B cell (primary cell): ENCODE measurements around the gene SETD9.

ENCODE experiments used
- CTCF ChIP-seq: fragments of 200-600 bp; IDR thresholded peaks from one replicate; pipeline ENCODE4 v1.8.0; 2022; ENCODE audit warnings: antibody characterized with exemption, mild to moderate bottlenecking
- EZH2 ChIP-seq: IDR thresholded peaks from 2 replicates; pipeline ENCODE4 v1.6.1; 2012; ENCODE audit warnings: borderline replicate concordance, low read depth, mild to moderate bottlenecking, moderate library complexity, low read length; ENCODE audit not compliant: insufficient read depth, poor library complexity, severe bottlenecking

- TF ChIP-seq CTCF (no peak), EZH2 (no peak)
Observed at GRCh38 chr5:56962286-56962685, 52.9 kb downstream of the SETD9 start.
